GM12875 (cell line): ENCODE data around the gene BMS1.

ENCODE experiments used
- H3K4me3 ChIP-seq: one replicate; pipeline ENCODE4 v1.5.1; 2011; ENCODE audit warnings: low read depth, low read length, control low read depth
- CTCF ChIP-seq: IDR thresholded peaks from 2 replicates; pipeline ENCODE4 v1.5.1; 2011; ENCODE audit warnings: low read depth, mild to moderate bottlenecking, control low read depth, inconsistent platforms, low read length, moderate library complexity, borderline replicate concordance; ENCODE audit not compliant: insufficient read depth

BMS1 gene

DNA sequence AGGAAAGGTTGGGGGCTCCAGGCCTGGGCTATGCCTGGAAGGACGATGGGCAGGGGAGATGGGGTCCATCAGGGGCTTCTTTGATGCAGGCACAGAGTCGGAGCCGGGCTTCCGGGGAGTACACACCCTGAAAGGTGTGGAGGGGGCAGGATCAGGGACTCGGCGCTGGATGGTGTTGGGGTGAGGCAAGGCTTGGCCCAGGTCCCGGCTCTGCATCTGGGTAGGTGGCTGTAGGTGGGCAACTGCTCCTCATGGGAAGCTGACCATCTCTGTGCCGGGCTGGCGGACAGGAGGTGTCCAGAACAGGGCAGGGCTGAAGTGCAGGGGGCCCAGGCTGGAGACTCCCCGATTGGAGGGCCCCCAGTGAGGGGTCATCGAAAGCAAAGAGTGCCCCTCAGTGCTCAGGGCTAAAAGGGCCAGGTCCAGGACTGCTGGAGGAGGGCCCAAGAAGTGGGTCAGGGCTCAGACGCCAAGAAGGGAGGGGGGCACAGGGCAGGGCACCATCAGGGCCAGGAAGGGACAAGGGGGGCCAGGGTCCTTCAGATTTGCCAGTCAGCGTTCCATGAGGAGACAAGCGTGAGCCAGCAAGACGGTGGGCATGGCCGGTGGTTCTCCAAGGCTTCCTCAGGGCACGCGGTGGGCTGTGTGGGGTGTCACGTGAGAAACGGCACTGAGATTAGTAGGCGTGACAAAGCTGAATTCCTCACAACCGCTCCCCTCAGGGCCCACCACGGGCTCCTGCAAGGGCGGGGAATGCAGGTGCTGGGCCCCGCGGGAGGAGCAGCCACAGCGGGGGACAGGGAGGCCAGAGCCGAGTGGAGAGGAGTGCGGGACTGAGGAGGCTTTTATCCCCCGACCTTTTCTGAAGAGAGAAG lies 97.0 kb downstream of the BMS1 start:
- no peak for TF ChIP-seq CTCF
- H3K4me3 ChIP-seq = no peak overlapping the region

DNA sequence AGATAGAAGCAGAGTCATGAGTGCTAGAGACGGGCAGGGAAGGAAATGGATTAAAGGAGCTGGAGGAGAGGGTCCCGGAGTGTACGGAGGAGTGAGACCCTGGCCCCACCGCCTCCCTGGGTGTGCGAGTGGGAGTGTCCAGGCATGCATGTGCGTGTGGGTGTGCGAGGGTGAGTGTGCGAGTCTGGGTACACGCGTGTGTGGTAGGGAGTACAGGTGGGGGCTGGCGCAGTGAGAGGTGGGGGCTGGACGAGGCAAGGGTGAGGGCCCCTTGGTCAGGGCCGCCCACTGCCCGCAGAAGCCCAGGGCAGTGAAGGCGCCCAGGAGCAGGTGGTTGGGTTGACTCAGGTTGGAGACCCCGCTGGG lies 97.6 kb downstream of the BMS1 start:
- H3K4me3 ChIP-seq = no peak overlapping the region
- no peak for TF ChIP-seq CTCF

- no peak for TF ChIP-seq CTCF
- H3K4me3 ChIP-seq = no peak overlapping the region
Observed at GRCh38 chr10:42882597-42882996, 100.0 kb downstream of the BMS1 start.
